T-helper 17 cell (primary cell): ENCODE data around the gene ROS1. TPM values are rescaled to one million over a fixed set of nuclear protein-coding genes. Genes with fewer than 3 reads are reported as not detected.
"Not testable (repeated sequence)": the region's sequence is repeated elsewhere in the genome, so short reads cannot be mapped to it uniquely, and the experiment has no call there.

Source experiments
- ATAC-seq: fragments of 150-1000 bp; cut with Tn5 transposase; 2 replicates; pipeline ENCODE4 v1.10.0; 2021; ENCODE audit warnings: mild to moderate bottlenecking, moderate library complexity
- DNase-seq, 3 donors: peaks; one replicate each; pipeline versions ENCODE4 v3.0.0 to v3.0.0-alpha.2; 2020 to 2021
- H3K9me3 ChIP-seq: one replicate; pipeline ENCODE4 v1.7.0; 2013; ENCODE audit warnings: low read length, mild to moderate bottlenecking; ENCODE audit not compliant: control insufficient read depth, poor library complexity, severe bottlenecking
- H3K27ac Mint-ChIP-seq: one replicate; pipeline ENCODE4 v1.8.0; 2022; ENCODE audit warnings: mild to moderate bottlenecking, moderate library complexity, mixed read lengths
- H3K27me3 Mint-ChIP-seq: one replicate; pipeline ENCODE4 v1.8.0; 2022; ENCODE audit warnings: mixed read lengths
- H3K36me3 Mint-ChIP-seq: one replicate; pipeline ENCODE4 v1.8.0; 2022; ENCODE audit warnings: low read depth, mixed read lengths
- H3K4me1 Mint-ChIP-seq: one replicate; pipeline ENCODE4 v1.8.0; 2022; ENCODE audit warnings: mild to moderate bottlenecking, mixed read lengths
- H3K4me3 Mint-ChIP-seq: one replicate; pipeline ENCODE4 v1.8.0; 2022; ENCODE audit warnings: mild to moderate bottlenecking, moderate library complexity, mixed read lengths
- total RNA-seq, 4 donors: library from RNA in 2 of 4; stranded (reverse) in 2 of 4; gene quantifications; one replicate each; pipeline ENCODE4 v1.2.3 and lab custom pipeline; 2022 to 2026

Gene ROS1
- total RNA-seq, 2 donors from 2014 or later, result not detected

GRCh38 chr6:117389227-117390057 is 36.3 kb downstream of the ROS1 start:
- no peak for DNase-seq
- no peak for ATAC-seq
- H3K36me3 Mint-ChIP-seq, result no peaks in the 10 kb centered on the region

DNA sequence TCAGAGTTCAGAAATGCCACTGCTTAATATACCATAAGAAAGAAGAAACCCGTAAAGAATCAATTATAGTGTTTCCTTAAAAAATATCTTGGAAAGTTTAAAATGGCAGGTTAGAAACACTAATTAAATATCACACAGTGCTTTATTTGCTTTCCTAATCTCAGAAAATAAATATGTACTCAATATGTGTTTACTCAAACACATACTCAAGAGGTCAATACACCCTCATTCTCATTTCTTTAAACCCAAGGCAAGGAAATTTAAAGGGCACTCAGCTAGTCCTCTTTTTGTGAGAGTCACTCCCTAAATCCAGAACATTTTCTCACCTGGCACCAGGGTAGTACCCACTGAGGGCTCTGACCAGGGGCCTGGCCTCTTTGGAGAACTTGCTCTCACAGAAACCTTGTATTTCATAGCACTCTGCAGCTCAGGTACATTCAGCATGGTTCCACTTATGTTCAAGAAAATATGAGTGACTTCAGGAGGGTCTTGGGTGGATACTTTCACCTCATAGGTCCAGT is 38.2 kb downstream of the ROS1 start:
- no peak overlapping the region for H3K27ac Mint-ChIP-seq
- H3K4me3 Mint-ChIP-seq, result no peak overlapping the region
- DNase-seq, result no peak
- H3K36me3 Mint-ChIP-seq, result no peaks in the 10 kb centered on the region
- H3K27me3 Mint-ChIP-seq, result peaks cover 40% of the 10 kb centered on the region
- no peaks in the 10 kb centered on the region for H3K9me3 ChIP-seq
- no peak for ATAC-seq
- H3K4me1 Mint-ChIP-seq, result no peaks in the 10 kb centered on the region

More at GRCh38 chr6:117389227-117390057, 36.3 kb downstream of the ROS1 start:
- H3K9me3 ChIP-seq, result no peaks in the 10 kb centered on the region
- Mint-ChIP-seq H3K27ac (no peak overlapping the region), H3K27me3 (peaks cover 46% of the 10 kb centered on the region), H3K4me3 (no peak overlapping the region), H3K4me1 (no peaks in the 10 kb centered on the region)

- no peaks in the 10 kb centered on the region for H3K36me3 Mint-ChIP-seq
- no peak for DNase-seq
- H3K27me3 Mint-ChIP-seq, result peaks cover 26% of the 10 kb centered on the region
- no peak overlapping the region for H3K4me3 Mint-ChIP-seq
- H3K27ac Mint-ChIP-seq, result no peak overlapping the region
- no peak for ATAC-seq
- no peaks in the 10 kb centered on the region for H3K9me3 ChIP-seq
- no peaks in the 10 kb centered on the region for H3K4me1 Mint-ChIP-seq
Measured at GRCh38 chr6:117384659-117385058, 41.1 kb downstream of the ROS1 start.

DNA sequence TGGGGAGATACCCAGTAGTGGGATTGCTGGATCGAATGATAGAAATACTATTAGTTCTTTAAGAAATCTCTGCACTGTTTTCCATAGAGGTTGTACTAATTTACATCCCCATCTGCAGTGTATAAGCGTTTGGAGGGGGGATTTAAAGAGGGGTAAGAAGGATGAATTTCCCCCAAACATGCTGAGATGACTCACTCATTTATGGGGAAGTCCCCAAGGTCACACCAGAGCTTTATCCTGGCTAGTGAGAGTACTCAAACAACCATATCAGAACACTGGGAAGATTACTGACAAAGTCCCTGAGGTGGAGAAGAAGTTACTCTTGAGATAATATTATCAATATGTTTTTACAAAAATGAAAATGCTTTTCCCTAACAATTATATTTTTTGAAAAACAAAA is 44.0 kb downstream of the ROS1 start:
- no peak for ATAC-seq
- no peaks in the 10 kb centered on the region for H3K4me1 Mint-ChIP-seq
- H3K9me3 ChIP-seq, result no peaks in the 10 kb centered on the region
- H3K4me3 Mint-ChIP-seq, result no peak overlapping the region
- H3K27ac Mint-ChIP-seq, result no peak overlapping the region
- peaks cover 17% of the 10 kb centered on the region for H3K27me3 Mint-ChIP-seq
- DNase-seq, result no peak
- H3K36me3 Mint-ChIP-seq, result no peaks in the 10 kb centered on the region

DNA sequence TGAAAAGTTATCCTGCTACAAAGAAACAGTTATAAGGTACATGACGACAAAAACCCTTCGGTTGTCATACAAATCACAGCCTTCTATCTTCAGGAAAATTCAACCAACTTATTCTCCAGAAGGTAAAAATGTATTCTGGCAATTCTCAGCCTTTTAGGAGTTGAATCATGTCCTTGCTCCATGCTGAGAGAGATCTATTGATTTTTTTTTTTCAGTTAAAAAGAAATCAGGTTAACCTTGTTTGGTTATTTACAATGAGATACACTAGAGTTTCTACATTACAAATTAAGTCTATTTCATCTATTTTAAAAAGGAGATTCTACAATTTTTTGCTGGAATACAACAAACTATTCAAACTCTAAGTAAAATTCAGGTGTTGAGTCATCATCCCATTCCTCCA is 45.4 kb downstream of the ROS1 start:
- H3K9me3 ChIP-seq, result no peaks in the 10 kb centered on the region
- Mint-ChIP-seq H3K4me1 (no peaks in the 10 kb centered on the region), H3K27ac (no peak overlapping the region), H3K36me3 (no peaks in the 10 kb centered on the region), H3K27me3 (peaks cover 5% of the 10 kb centered on the region), H3K4me3 (no peak overlapping the region)
- no peak for ATAC-seq
- DNase-seq, result no peak

DNA sequence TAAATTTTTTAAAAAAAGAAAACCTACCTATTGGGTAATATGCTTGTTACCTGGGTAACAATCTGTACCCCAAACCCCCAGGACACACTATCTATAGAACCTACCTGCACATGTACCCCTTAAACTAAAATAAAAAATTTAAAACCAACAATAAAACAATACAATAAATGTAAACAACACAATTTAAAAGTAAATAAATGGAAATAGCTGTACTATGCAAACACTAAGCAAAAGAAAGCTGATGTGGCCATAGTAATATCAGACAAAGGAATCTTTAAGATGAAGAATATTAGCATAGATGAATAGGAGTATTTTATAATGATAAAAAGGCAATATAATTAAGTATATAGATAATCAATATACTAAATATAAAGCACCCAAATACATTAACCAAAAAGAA is 50.3 kb downstream of the ROS1 start:
- no peaks in the 10 kb centered on the region for H3K9me3 ChIP-seq
- no peak overlapping the region for H3K27ac Mint-ChIP-seq
- DNase-seq (no peak), ATAC-seq (no peak)
- H3K36me3 Mint-ChIP-seq, result no peaks in the 10 kb centered on the region
- peaks cover 17% of the 10 kb centered on the region for H3K27me3 Mint-ChIP-seq
- no peak overlapping the region for H3K4me3 Mint-ChIP-seq
- peaks cover 2% of the 10 kb centered on the region for H3K4me1 Mint-ChIP-seq

DNA sequence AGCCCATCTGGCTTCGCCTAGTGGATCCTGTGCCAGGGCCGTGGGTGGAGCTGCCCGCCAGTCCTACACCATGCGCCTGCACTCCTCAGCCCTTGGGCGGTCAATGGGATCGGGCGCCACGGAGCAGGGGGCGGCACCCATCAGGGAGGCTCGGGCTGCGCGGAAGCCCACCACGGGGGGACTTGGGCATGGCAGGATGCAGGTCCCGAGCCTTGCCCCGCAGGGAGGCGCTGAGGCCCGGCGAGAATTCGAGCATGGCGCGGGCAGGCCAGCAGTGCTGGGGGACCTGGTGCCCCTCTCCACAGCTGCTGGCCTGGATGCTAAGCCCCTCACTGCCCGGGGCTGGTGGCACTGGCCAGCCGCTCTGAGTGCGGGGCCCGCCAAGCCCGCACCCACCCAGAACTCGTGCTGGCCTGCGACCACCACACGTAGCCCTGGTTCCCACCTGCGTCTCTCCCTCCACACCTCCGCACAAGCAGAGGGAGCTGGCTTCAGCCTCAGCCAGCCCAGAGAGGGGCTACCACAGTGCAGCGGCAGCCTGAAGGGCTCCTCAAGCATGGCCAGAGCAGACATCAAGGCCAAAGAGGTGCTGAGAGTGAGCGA is 52.4 kb downstream of the ROS1 start:
- peaks cover 17% of the 10 kb centered on the region for H3K27me3 Mint-ChIP-seq
- H3K36me3 Mint-ChIP-seq, result no peaks in the 10 kb centered on the region
- no peak overlapping the region for H3K27ac Mint-ChIP-seq
- no peak for ATAC-seq
- no peak for DNase-seq
- no peak overlapping the region for H3K4me3 Mint-ChIP-seq
- H3K4me1 Mint-ChIP-seq, result peaks cover 2% of the 10 kb centered on the region
- no peaks in the 10 kb centered on the region for H3K9me3 ChIP-seq

DNA sequence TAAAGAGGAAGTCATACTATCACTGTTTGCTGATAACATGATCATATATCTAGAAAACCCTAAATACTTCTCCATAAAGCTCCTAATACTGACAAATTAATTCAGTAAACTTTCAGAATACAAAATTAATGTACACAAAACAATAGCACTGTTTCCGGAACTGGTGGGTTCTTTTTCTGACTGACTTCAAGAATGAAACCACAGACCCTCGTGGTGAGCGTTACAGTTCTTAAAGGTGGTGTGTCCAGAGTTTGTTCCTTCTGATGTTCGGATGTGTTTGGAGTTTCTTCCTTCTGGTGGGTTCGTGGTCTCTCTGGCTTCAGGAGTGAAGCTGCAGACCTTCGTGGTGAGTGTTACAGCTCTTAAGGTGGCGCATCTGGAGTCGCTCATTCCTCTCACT is 53.5 kb downstream of the ROS1 start:
- H3K36me3 Mint-ChIP-seq, H3K9me3 ChIP-seq, H3K27ac Mint-ChIP-seq, ATAC-seq, DNase-seq, H3K4me1 Mint-ChIP-seq: not testable (repeated sequence)
- peaks cover 25% of the 10 kb centered on the region for H3K27me3 Mint-ChIP-seq
- peak overlapping the region; percentile 28 for H3K4me3 Mint-ChIP-seq

GRCh38 chr6:117371492-117371891 is 54.2 kb downstream of the ROS1 start:
- Mint-ChIP-seq H3K36me3 (no peaks in the 10 kb centered on the region), H3K4me1 (peaks cover 2% of the 10 kb centered on the region), H3K27ac (no peak overlapping the region), H3K27me3 (peaks cover 33% of the 10 kb centered on the region), H3K4me3 (no peak overlapping the region)
- ATAC-seq (no peak), DNase-seq (no peak)
- no peaks in the 10 kb centered on the region for H3K9me3 ChIP-seq

- ATAC-seq, result no peak
- peaks cover 3% of the 10 kb centered on the region for H3K4me1 Mint-ChIP-seq
- H3K27ac Mint-ChIP-seq, result no peak overlapping the region
Measured at GRCh38 chr6:117359581-117359980, 66.2 kb downstream of the ROS1 start.

GRCh38 chr6:117354671-117355070 is 71.1 kb downstream of the ROS1 start:
- peaks cover 25% of the 10 kb centered on the region for H3K27me3 Mint-ChIP-seq
- H3K4me1 Mint-ChIP-seq, result peaks cover 4% of the 10 kb centered on the region
- no peak overlapping the region for H3K27ac Mint-ChIP-seq
- H3K4me3 Mint-ChIP-seq, result no peak overlapping the region
- ATAC-seq (no peak), DNase-seq (no peak)
- peaks cover 2% of the 10 kb centered on the region for H3K36me3 Mint-ChIP-seq
- no peaks in the 10 kb centered on the region for H3K9me3 ChIP-seq

More at GRCh38 chr6:117359581-117359980, 66.2 kb downstream of the ROS1 start:
- no peaks in the 10 kb centered on the region for H3K9me3 ChIP-seq
- no peaks in the 10 kb centered on the region for H3K36me3 Mint-ChIP-seq
- peaks cover 26% of the 10 kb centered on the region for H3K27me3 Mint-ChIP-seq
- no peak for DNase-seq
- H3K4me3 Mint-ChIP-seq, result no peak overlapping the region

- no peak for DNase-seq
Measured at GRCh38 chr6:117352466-117353081, 73.2 kb downstream of the ROS1 start.

GRCh38 chr6:117351521-117351920 is 74.2 kb downstream of the ROS1 start:
- ATAC-seq (no peak), DNase-seq (no peak)
- Mint-ChIP-seq H3K27me3 (peaks cover 19% of the 10 kb centered on the region), H3K4me1 (peaks cover 6% of the 10 kb centered on the region), H3K4me3 (no peak overlapping the region), H3K36me3 (peaks cover 2% of the 10 kb centered on the region), H3K27ac (no peak overlapping the region)
- H3K9me3 ChIP-seq, result no peaks in the 10 kb centered on the region

More at GRCh38 chr6:117352466-117353081, 73.2 kb downstream of the ROS1 start:
- H3K27me3 Mint-ChIP-seq, result peaks cover 22% of the 10 kb centered on the region
- H3K36me3 Mint-ChIP-seq, result peaks cover 2% of the 10 kb centered on the region
- H3K27ac Mint-ChIP-seq, result no peak overlapping the region
- H3K9me3 ChIP-seq, result no peaks in the 10 kb centered on the region
- H3K4me3 Mint-ChIP-seq, result no peak overlapping the region
- ATAC-seq, result no peak
- peaks cover 2% of the 10 kb centered on the region for H3K4me1 Mint-ChIP-seq
